ENCODE results near the gene TEPSIN. TPM values are rescaled to one million over a fixed set of nuclear protein-coding genes. Genes with fewer than 3 reads are reported as not detected.

TEPSIN gene
- 10 to 100 TPM; 28.2 to 32.2 TPM for total RNA-seq

DNA sequence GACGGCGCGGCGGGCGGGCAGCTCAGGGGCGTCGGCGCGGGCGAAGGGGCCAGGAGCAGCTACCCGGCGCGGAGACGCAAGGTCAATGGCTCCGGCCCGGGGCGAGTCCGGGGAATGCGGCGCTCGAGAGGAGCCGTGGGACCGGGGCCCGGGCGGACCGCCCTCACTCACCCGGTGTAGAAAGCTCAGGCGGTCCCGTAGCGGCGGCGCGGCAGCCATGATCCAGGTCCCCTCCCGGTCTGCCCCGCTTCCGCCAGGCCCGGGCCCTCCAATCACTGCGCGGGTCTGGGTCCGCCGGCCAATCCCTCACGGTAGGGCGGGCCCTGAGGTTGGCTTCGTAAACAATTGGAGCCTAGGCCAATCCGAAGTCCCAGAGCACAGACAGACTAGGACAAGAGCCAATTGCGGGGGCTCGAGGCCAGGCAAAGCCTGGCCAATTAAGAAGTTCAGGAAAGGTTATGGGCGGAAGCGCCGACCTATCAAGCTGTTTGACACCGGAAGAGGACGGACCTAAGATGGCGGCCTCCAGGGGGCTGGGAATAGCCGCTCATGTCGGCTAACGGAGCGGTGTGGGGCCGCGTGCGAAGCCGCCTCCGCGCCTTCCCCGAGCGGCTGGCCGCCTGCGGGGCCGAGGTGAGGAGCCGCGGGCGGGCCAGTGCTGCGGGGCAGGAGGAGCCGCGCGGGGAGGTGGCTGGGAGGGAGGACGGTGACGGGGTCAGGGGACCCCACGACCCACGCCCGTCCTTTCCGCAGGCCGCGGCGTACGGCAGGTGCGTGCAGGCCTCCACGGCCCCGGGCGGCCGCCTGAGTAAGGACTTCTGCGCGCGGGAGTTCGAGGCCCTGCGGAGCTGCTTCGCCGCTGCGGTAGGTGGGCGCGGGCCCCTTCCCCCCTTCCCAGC lies at the start of gene TEPSIN, which contains the start of gene NDUFAF8:
TSS of gene TEPSIN (minus strand) at position 241 of the 899 bp plus-strand sequence. CDS start at position 219, 22 bp downstream.
TSS of gene NDUFAF8 (plus strand) at position 504 of the 899 bp plus-strand sequence. CDS start at position 550, 46 bp downstream.
- peaks cover 31% of the 10 kb centered on the region for H3K4me1 Mint-ChIP-seq (ENCODE audit: low read depth)
- CTCF ChIA-PET: interaction anchor here (0.8 to 5.5 kb wide), 6 partner anchors 12 to 245 kb away, joined by 3 to 30 read pairs (median 3); partner anchors contain the start of gene SLC38A10
- no peak for TF ChIP-seq CTCF (IDR thresholded peaks at IDR 0.05)
- intact Hi-C loops (cut with micrococcal nuclease): no loop called here
- ATAC-seq: peak; percentile 97
- peaks cover 24% of the 10 kb centered on the region for H3K36me3 Mint-ChIP-seq (ENCODE audit: low read depth)
- peak within 1 kb of the TSS; percentile 95 for H3K4me3 Mint-ChIP-seq
- DNase-seq: peak; percentile 98
- peak within 1 kb of the TSS; percentile 97 for H3K27ac Mint-ChIP-seq
- POLR2A ChIA-PET: interaction anchor here (0.5 to 5.0 kb wide), 13 partner anchors 10 to 464 kb away, joined by 3 to 26 read pairs (median 4); partner anchors contain the start of genes CEP131 and MRPL12
- H3K9me3 Mint-ChIP-seq: no peaks in the 10 kb centered on the region
- no peaks in the 10 kb centered on the region for H3K27me3 Mint-ChIP-seq

DNA sequence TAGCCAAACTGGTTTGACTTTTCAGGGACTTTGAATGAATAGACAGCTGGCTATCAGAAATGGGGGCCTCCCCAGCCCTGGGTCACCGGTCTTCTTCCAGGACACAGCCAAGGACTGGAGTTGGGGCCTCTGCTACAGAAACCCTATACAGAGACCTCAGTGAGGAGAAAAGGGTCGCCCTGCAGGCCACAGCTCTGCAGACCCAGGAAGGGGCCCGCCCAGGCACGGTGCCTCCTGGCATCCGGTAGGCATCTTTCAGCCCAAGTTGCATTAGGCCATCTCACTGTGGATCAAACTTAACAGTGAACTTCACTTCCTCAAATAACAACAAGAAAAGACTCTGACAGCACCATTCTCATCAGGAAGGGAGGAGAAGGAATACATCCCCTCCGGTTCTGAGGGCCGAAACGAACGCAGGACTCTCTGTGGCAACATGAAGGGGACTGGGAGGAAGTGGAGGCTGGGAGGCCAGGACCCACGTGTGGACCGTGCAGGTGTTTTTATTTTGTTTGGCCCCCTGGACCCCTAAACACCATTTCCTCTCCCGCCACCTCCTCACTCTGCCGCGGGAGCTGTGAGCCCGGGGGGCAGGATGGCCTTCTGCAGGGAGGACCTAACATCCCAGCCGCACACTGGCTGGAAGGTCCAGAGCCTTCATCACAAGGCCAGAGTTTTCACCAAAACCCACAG lies 49.0 kb upstream of the TEPSIN start:
- ChIA-PET CTCF (interaction anchor here (1.5 to 3.4 kb wide), 3 partner anchors 8 to 197 kb away, joined by 6 to 11 read pairs (median 9); partner anchors contain the start of gene SLC38A10), POLR2A (interaction anchor here (0.7 to 1.2 kb wide), 2 partner anchors 36 to 226 kb away, joined by 3 read pairs; no protein-coding TSS in a partner anchor)
- peaks cover 37% of the 10 kb centered on the region for H3K4me1 Mint-ChIP-seq (ENCODE audit: low read depth)
- no peaks in the 10 kb centered on the region for H3K9me3 Mint-ChIP-seq
- TF ChIP-seq CTCF (IDR thresholded peaks at IDR 0.05): no peak
- H3K36me3 Mint-ChIP-seq (ENCODE audit: low read depth): peaks cover 21% of the 10 kb centered on the region
- intact Hi-C loops (cut with micrococcal nuclease): no loop called here
- H3K27me3 Mint-ChIP-seq: no peaks in the 10 kb centered on the region
- ATAC-seq (no peak), DNase-seq (no peak)
- peak overlapping the region; percentile 66 for H3K27ac Mint-ChIP-seq
- no peak overlapping the region for H3K4me3 Mint-ChIP-seq

DNA sequence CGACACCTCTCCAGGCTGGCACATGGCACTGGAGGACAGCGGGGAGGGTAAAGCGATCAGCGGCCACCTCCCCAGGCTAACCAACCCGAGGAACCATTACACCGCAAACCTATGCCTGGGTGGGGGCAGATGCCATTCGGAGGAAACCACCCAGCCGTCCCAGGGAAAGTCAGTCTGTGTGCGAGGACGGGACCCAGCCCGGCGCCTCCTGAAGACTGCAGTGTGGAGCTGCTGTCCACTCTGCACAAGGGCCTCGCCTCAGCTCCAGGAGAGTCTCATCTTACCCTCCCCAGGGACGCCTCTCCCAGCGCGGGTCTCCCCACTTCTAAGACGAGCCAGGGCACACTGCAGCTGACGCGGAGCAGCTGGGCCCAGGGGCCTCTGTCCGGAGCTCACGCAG lies 48.3 kb upstream of the TEPSIN start:
- ATAC-seq (no peak), DNase-seq (no peak)
- Mint-ChIP-seq H3K27me3 (no peaks in the 10 kb centered on the region), H3K36me3 (ENCODE audit: low read depth) (peaks cover 21% of the 10 kb centered on the region), H3K4me1 (ENCODE audit: low read depth) (peaks cover 37% of the 10 kb centered on the region), H3K4me3 (no peak overlapping the region), H3K27ac (peak overlapping the region; percentile 93), H3K9me3 (no peaks in the 10 kb centered on the region)
- ChIA-PET POLR2A (interaction anchor here (0.7 kb wide), 1 partner anchor 36 kb away, joined by 3 read pairs; no protein-coding TSS in a partner anchor), CTCF (interaction anchor here (1.5 to 3.4 kb wide), 3 partner anchors 9 to 198 kb away, joined by 6 to 11 read pairs (median 9); partner anchors contain the start of gene SLC38A10)
- TF ChIP-seq CTCF (IDR thresholded peaks at IDR 0.05): no peak
- intact Hi-C loops (cut with micrococcal nuclease): no loop called here

DNA sequence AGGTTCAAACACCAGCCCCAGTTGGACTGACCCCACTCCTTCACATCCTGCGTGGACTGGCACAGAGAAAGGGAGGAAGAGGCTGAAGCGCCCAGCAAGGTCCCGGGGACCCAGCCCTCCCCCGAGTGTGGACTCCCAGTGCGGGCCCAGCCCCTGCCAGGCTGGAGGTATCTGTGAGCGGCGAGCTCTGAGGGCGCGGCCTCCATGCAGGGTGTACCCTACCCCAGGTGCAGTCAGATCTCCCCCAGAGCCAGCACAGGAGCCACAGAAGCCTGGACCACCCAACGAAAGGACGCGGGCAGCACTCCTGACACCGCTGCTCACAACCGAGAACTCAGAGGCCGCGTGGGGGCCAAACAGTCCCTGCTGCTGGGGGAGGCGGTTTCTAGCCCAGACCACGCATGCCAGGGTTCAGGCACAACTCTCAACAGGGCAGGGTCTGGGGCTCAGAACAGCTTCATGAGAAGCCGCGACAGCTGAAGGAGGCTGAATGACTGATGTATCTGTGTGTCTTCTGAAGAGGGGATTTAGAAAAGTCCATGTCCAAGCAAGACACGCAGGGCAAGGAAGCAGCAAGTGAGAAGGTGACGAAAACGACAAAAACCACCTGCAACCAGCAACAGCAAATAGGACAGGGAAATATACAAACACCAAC lies 47.8 kb upstream of the TEPSIN start:
- Mint-ChIP-seq H3K27ac (peak overlapping the region; percentile 93), H3K9me3 (no peaks in the 10 kb centered on the region), H3K27me3 (no peaks in the 10 kb centered on the region), H3K4me1 (ENCODE audit: low read depth) (peaks cover 35% of the 10 kb centered on the region), H3K4me3 (peak overlapping the region; percentile 85), H3K36me3 (ENCODE audit: low read depth) (peaks cover 21% of the 10 kb centered on the region)
- ChIA-PET POLR2A (interaction anchor here (0.8 to 1.4 kb wide), 2 partner anchors 46 to 78 kb away, joined by 3 to 5 read pairs; no protein-coding TSS in a partner anchor), CTCF (interaction anchor here (1.5 to 3.4 kb wide), 3 partner anchors 9 to 199 kb away, joined by 6 to 11 read pairs (median 9); partner anchors contain the start of gene SLC38A10)
- intact Hi-C loops (cut with micrococcal nuclease): no loop called here
- no peak for TF ChIP-seq CTCF (IDR thresholded peaks at IDR 0.05)
- ATAC-seq (no peak), DNase-seq (no peak)
